Activated CD4-positive, alpha-beta T cell treated with anti-CD3 and anti-CD28 coated beads, Interleukin-10, Interleukin-2, amounts not matched to agents 100 ng/mL and 50 ng/mL, durations not matched to agents 16 hours and 8 hours (primary cell): Measurements from ENCODE around the gene KIAA0319L.

Source experiments
- DNase-seq: peaks from one replicate; pipeline ENCODE4 v3.0.0-alpha.2; 2020

The KIAA0319L gene

GRCh38 chr1:35561972-35562680 lies 4.9 kb upstream of the KIAA0319L start:
- no peak for DNase-seq

GRCh38 chr1:35561297-35561971 lies 4.2 kb upstream of the KIAA0319L start:
- DNase-seq: no peak

GRCh38 chr1:35560256-35561225 lies 3.3 kb upstream of the KIAA0319L start:
- no peak for DNase-seq

DNA sequence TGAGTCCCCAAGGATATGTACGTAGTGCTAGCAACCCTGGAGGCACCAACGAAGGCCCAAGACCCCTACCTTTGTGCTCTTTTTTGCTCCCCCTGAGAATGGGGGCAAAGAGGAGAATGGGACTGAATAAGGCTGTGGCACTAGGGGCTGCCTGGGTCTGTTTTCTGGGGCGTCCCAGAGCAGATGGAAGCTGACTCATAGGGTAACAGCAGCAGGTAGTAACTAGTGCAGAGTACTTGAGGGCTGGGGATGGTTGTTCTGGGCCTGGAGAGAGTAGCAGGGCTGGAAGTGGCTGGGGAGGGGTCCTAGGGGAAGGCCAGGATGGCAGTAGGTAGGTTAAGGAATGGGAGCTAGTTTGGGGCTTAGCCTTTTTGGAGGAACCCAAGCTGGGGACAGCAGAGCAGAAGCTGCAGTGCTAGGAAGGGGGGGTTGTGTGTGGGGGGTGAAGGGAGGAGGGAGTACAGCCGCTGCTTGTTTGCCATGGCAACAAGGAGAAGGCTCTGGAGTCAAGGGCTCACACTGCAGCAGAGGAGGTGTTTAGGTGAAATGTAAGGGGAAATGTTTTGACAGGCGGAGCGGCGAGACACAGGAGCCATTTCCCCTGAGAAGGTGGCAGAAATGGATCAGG lies 2.2 kb upstream of the KIAA0319L start:
- DNase-seq: peak; percentile 21

DNA sequence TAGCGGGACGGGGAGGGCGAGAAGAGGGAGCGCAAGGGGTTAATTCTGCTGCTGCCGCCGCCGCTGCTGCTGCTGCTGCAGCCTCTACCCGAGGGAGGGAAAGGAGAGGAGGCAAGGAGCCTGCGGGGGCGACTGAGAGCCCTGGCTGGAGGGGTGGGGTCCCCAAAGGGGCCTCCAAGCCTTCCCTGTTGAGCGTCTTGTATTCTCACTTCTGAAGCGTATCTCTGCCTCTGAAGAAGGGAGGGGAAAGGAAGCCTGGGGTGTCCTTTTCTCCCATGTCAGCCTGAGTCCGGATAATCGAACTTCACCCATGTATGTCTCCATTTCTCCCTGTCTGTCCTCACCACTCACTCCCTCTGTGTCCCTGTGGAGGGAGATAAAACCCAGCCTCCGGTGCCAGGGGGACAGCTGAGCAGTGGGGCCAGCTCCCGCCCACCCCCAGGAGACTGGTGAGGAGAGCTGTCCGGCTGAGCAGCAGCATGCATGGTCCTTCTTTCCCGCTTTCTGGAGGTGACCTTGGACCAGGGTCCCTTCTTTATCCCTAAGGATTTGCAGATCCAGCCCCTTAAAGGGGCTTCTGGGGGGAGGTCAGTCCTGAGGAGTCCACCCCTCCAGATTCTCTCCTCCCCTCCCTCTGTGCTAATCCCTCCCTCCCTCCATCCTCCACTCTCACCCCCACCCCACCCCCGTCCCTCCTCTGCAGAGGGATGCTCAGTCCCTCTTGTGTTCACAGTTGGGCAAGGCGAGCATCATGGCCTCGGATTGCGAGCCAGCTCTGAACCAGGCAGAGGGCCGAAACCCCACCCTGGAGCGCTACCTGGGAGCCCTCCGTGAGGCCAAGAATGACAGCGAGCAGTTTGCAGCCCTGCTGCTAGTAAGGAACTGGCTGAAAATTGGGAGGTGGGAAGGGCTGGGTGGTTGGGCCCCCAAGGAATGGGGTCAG lies 1.4 kb upstream of the KIAA0319L start:
- peak; percentile 18 for DNase-seq

- peak; percentile 98 for DNase-seq
These were observed 589 bp upstream of the KIAA0319L start, which contains the start of gene NCDN for GRCh38 chr1:35557611-35558373. TSS of gene NCDN (plus strand) at chr1:35557799. CDS start at chr1:35558191, 392 bp downstream.

DNA sequence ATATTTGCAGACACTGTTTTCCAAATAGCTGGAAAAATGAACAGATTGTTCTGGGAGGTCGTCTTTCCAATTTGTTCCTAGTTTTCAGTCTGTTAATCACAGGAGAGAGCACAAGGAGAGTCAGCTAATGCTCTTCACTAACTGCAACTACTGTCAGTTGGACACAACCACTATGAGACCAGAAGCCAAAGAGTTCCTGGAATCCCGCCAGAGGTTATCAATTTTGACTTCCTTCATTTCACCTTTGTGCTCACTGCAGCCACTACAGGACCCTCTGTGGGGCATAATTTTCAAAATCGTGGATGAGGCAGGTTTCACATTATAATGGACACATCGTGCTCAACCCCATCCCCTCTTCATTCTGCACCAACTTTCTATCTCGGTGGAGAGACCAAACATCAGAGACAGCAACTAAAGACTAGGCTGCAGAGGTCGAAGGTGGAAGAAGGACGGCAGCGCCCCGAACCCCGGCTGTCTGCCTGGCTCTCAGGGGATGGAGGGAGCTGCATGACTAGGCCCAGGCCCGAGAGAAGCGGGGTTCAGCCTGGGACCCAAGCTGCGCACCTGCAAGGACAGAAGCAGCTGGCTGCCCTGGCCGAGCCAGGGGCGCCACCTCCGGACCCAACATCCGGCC lies 602 bp downstream of the KIAA0319L start:
- peak; percentile 32 for DNase-seq

DNA sequence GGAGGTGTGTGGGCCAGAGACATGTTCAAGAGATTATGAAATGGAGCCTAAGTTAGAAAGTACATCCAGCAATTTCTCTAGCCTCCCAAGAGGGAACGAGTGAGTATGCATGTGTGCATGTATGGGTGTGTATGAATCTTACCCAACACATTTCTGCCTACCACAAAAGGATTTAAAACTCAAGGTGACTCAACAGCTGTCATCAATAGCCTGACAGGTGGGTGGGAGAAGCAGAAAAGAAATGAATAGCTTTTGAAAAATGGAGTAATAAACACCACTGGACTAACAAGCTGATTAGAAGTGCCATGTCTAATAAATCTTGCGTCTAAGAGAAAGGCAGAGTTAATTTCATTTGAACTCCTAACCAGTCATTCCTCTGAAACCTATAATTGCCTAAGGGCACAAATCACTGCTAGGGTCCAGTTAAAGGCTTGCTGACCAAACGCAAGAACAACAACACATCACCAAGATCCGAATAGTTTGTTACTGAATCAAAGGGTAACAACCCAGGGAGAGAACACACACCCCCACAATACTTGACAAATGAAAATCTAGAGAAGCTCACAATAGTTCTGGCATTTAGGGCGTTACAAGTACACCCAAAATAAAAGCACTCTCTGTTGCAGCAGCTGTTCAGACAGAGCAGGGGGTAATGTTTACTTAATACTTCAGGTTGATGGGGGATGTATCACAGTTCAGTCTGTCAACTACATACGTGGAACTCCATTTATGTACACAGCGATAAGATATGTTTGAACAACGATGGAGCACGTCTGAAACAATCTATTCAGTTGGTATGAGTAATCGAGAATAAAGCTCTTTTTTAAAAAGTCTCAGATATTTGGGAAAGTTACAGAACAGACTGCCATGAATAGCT lies 1.4 kb downstream of the KIAA0319L start:
- peak; percentile 40 for DNase-seq

GRCh38 chr1:35555212-35555584 lies 2.0 kb downstream of the KIAA0319L start:
- DNase-seq: no peak

DNA sequence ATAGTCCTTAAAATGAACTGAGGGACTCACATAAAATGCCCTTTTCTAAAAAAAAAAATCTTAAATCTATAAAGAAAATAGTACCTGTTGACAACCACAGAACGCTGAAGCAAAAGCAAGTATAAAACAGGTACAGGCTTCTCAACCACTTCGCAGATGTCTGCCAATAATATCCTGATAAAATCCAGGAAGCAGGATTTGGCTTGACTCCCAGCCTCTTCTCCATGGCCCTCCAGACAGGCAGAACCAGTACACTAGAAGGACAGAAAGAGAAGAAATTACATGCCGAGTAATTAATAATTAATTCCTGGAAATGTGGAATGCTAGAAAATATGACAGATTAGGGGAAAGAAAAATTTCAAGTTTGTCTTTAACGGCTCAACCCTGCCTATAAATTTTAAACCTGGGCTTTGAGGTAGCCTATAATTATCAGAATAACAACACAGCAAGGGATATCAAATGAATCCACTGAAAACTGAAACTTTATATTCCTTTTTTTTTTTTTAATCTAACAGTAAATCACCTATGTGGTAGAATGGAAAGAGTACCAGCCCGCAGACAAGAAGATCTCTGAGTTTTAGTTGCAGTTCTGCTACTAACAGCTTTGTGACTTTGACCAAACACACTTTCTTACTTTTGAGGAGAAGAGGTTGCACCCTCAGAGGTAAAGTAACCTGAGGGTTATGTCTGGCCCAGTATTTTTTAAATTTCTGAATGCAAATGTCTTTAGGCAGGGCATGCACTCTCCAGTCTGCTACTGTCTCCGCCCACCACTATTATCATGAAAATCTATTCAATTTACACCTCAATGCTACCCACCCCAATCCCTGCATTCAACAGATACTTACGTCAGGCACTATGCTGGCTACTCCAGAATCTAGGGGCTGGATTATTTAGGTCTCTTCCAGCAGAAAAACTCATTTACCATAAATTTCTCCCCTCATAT lies 2.7 kb downstream of the KIAA0319L start:
- DNase-seq: no peak

- no peak for DNase-seq
These were observed 3.4 kb downstream of the KIAA0319L start for GRCh38 chr1:35553851-35554250.

DNA sequence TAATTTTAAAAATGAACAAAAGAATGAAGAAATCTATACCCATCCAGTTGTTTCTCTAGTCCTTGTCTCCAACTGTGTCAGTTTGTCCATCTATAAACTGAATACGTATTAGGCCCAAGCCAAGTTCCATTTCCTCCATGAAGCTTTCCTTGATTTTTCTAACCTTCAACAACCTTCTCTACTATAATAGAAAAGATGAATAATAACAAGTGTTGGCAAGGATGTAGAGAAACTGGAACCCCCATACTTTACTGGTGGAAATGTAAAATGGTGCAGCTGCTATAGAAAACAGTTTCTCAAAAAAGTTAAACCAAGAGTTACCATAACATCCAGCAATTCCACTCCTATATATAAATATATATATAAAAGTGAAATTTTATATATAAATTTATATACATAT lies 10.6 kb downstream of the KIAA0319L start:
- DNase-seq: no peak

DNA sequence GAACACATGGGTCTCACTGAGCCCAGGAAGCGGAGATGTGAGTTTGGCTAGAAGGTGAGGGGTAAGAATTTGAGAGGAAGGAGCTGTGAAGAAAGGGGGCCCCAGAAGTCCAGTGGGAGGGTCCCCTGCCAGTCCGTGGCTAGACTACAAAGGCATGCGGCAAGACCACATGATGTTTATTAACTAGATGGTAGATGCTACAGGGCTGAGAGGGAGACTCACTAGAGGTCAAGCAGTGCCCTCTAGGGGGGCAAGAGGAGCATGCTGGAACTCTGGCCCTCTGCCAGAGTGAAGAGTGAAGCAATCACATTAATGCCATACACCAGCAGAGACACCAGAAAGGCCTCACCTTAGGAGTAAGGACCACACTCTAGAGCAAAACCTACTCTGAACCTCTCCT lies 12.2 kb downstream of the KIAA0319L start:
- peak; percentile 61 for DNase-seq

DNA sequence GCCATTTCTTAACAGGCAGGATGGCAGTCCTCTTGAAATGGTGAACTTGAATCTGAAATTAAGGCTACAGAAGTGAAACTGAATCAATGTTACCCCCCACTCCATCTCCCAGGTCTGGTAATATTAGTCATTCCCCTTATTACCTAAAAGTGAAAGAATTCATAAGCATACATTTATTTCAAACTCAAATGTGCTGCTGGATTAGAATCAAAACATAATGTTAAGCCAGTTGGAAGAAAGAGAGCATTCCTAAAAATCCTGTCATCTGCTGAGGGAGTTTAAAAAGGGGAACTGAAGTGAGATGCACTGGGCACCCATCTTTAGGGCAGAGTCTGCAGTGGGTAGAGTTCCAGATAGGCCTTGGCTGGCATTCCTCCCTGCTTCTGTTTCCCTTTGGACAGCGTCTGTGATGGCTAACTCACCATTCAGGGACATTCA lies 17.4 kb downstream of the KIAA0319L start:
- peak; percentile 53 for DNase-seq

GRCh38 chr1:35539073-35539823 lies 18.0 kb downstream of the KIAA0319L start:
- DNase-seq: peak; percentile 64

GRCh38 chr1:35537806-35538205 lies 19.4 kb downstream of the KIAA0319L start:
- DNase-seq: no peak

DNA sequence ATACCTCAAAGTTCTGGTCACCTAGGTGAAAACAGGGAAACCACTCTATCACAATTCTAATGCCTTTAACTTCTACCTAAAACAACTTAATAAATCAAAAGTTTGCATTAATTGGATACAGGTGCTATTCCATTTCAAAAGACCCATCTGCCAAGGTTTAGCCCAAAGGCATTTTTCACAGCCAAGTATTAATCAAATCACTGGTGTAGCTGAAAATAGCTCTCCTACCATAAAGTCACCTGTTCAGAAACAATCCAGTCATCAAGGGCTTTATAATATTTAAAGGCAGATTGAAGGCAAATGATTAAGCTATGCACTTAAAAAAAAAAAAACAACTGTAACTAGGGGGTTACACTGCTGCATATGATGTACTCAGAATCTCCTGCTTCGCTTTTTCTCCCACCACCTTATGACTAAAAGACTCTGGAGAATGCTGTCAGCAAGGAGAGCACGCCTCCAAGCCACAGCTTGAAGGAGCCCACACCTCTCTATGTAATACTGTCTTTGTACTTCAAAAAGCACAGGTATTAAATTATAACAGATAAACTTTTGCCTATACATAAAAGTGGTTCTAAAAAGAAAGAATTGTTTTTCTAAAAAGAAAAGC lies 20.5 kb downstream of the KIAA0319L start:
- no peak for DNase-seq
